Fibroblast of pulmonary artery (primary cell): Measurements from ENCODE around the gene TAPT1.
A peak's percentile ranks its signal among the peaks of the same experiment; 100 is the strongest.

ENCODE experiments used
- DNase-seq: peaks from one replicate; pipeline ENCODE4 v3.0.0-alpha.2; 2010; ENCODE audit warnings: low read depth
- H3K4me3 ChIP-seq: replicated peaks from 2 replicates; pipeline ENCODE4 v1.5.1; 2011; ENCODE audit warnings: low read depth, mild to moderate bottlenecking, control low read depth, low read length, moderate library complexity
- CTCF ChIP-seq: IDR thresholded peaks from 2 replicates; pipeline ENCODE4 v1.5.1; 2011; ENCODE audit warnings: mild to moderate bottlenecking, control low read depth, low read length, inconsistent platforms; ENCODE audit errors: missing control alignments

The TAPT1 gene

GRCh38 chr4:16204505-16204904 is 21.8 kb downstream of the TAPT1 start:
- TF ChIP-seq CTCF, result no peak
- no peak overlapping the region for H3K4me3 ChIP-seq
- no peak for DNase-seq

GRCh38 chr4:16203083-16203482 is 23.2 kb downstream of the TAPT1 start:
- no peak overlapping the region for H3K4me3 ChIP-seq
- TF ChIP-seq CTCF, result no peak
- DNase-seq, result no peak

GRCh38 chr4:16202598-16202997 is 23.7 kb downstream of the TAPT1 start:
- no peak for DNase-seq
- TF ChIP-seq CTCF, result no peak
- no peak overlapping the region for H3K4me3 ChIP-seq

GRCh38 chr4:16199093-16199492 is 27.2 kb downstream of the TAPT1 start:
- H3K4me3 ChIP-seq, result no peak overlapping the region
- DNase-seq, result peak; percentile 55
- TF ChIP-seq CTCF, result peak; percentile 46

GRCh38 chr4:16197876-16198665 is 28.2 kb downstream of the TAPT1 start:
- TF ChIP-seq CTCF, result no peak
- H3K4me3 ChIP-seq, result no peak overlapping the region
- DNase-seq, result no peak

- peak; percentile 57 for TF ChIP-seq CTCF
- peak; percentile 73 for DNase-seq
- H3K4me3 ChIP-seq, result peak overlapping the region; percentile 19
Measured at GRCh38 chr4:16196482-16197393, 29.5 kb downstream of the TAPT1 start.
